Nephron (organoid): ENCODE results near the gene PTPRN2.

ENCODE experiments used
- H3K27ac Mint-ChIP-seq, 3 experiments: 2 replicates each; pipeline ENCODE4 v1.8.0; 2020; ENCODE audit warnings: mixed read lengths in 3 of 3, mild to moderate bottlenecking in 2 of 3, moderate library complexity in 1 of 3
- H3K27me3 Mint-ChIP-seq: 2 replicates; pipeline ENCODE4 v1.8.0; 2021; ENCODE audit warnings: low read depth, mild to moderate bottlenecking, moderate library complexity, mixed read lengths
- H3K36me3 Mint-ChIP-seq: 2 replicates; pipeline ENCODE4 v1.8.0; 2020; ENCODE audit warnings: low read depth, mixed read lengths
- H3K4me1 Mint-ChIP-seq: 2 replicates; pipeline ENCODE4 v1.8.0; 2020; ENCODE audit warnings: mixed read lengths
- H3K4me3 Mint-ChIP-seq, 3 experiments: 2 replicates each; pipeline ENCODE4 v1.8.0; 2020; ENCODE audit warnings: mild to moderate bottlenecking in 3 of 3, mixed read lengths in 3 of 3, moderate library complexity in 2 of 3
- H3K9me3 Mint-ChIP-seq: 2 replicates; pipeline ENCODE4 v1.8.0; 2020; ENCODE audit warnings: mixed read lengths
- TF ChIP-seq, protein P1 (sequence below), 3 experiments: fragments of 200-600 bp; sonication (generic); IDR thresholded peaks; one replicate each; pipeline ENCODE4 v1.5.0; 2021; ENCODE audit warnings: antibody characterized with exemption in 3 of 3; ENCODE audit not compliant: unreplicated experiment in 3 of 3

PTPRN2 gene

GRCh38 chr7:158112571-158113320 lies 474.9 kb downstream of the PTPRN2 start:
- no peaks in the 10 kb centered on the region for H3K4me1 Mint-ChIP-seq
- H3K4me3 Mint-ChIP-seq = no peak overlapping the region
- TF ChIP-seq, protein P1, sequence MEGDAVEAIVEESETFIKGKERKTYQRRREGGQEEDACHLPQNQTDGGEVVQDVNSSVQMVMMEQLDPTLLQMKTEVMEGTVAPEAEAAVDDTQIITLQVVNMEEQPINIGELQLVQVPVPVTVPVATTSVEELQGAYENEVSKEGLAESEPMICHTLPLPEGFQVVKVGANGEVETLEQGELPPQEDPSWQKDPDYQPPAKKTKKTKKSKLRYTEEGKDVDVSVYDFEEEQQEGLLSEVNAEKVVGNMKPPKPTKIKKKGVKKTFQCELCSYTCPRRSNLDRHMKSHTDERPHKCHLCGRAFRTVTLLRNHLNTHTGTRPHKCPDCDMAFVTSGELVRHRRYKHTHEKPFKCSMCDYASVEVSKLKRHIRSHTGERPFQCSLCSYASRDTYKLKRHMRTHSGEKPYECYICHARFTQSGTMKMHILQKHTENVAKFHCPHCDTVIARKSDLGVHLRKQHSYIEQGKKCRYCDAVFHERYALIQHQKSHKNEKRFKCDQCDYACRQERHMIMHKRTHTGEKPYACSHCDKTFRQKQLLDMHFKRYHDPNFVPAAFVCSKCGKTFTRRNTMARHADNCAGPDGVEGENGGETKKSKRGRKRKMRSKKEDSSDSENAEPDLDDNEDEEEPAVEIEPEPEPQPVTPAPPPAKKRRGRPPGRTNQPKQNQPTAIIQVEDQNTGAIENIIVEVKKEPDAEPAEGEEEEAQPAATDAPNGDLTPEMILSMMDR (IDR thresholded peaks at IDR 0.05; ENCODE audit: unreplicated experiment in 3 of 3) = no peak
- no peaks in the 10 kb centered on the region for H3K36me3 Mint-ChIP-seq
- H3K9me3 Mint-ChIP-seq = peaks cover 39% of the 10 kb centered on the region
- no peak overlapping the region for H3K27ac Mint-ChIP-seq
- no peaks in the 10 kb centered on the region for H3K27me3 Mint-ChIP-seq

- Mint-ChIP-seq H3K9me3 (peaks cover 32% of the 10 kb centered on the region), H3K27me3 (no peaks in the 10 kb centered on the region), H3K4me1 (no peaks in the 10 kb centered on the region), H3K27ac (no peak overlapping the region), H3K36me3 (no peaks in the 10 kb centered on the region), H3K4me3 (no peak overlapping the region)
- TF ChIP-seq, protein P1 (IDR thresholded peaks at IDR 0.05; ENCODE audit: unreplicated experiment in 3 of 3) = no peak
These were observed 475.6 kb downstream of the PTPRN2 start for GRCh38 chr7:158111906-158112570.

DNA sequence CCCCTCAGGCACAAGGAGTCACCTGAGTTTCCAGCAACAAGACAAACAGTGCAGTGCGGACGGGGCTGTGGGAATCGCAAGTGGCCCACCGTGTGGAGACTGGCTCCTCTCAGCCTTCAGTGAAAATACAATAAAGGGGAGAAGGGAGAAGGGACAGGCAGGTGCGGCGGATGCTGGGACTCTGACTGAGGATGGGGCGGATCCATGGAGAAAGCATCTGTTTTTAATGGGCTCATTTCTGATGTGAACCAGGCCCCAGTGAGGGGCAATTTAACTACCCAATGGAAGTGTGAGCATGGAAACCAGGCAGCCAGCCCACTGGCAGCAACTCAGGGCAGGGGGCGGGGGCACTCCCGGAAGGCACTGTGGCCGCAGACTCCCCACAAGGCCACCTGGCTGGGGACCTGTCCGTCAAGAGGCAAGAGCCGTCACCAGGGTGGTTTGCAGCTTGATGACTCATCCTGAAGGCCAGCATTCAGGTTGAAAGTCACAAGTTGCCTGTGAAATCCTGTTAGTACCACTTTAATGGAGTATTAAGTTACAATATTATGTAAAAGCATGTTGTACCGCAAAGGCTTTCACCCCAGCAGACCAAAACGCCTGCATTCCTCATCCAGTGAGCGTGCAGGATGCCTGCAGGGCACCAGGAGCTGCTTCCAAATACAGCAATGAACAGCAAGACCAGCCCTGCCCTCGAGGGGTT lies 476.4 kb downstream of the PTPRN2 start:
- H3K4me3 Mint-ChIP-seq = no peak overlapping the region
- H3K36me3 Mint-ChIP-seq = no peaks in the 10 kb centered on the region
- H3K27me3 Mint-ChIP-seq = no peaks in the 10 kb centered on the region
- H3K4me1 Mint-ChIP-seq = no peaks in the 10 kb centered on the region
- H3K9me3 Mint-ChIP-seq = peaks cover 26% of the 10 kb centered on the region
- no peak overlapping the region for H3K27ac Mint-ChIP-seq
- TF ChIP-seq, protein P1 (IDR thresholded peaks at IDR 0.05; ENCODE audit: unreplicated experiment in 3 of 3) = no peak

DNA sequence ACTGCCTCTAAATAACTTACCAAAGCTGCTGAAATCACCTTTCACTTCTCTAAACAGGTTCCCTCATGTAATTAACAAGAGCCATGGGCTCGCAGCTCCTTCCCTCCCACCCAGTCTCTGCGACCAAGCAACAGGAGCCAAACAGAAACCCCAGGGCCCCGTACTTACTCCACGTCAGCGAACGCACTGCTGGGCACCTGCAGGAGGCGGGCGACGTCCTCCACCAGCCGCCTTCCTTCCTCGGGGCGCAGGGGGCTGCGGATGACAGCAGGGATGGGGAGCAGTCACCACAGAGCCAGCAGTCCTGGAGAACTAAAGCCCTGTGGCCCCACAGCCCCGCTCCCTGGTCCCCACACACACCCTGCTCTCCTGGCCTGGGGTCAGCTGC lies 477.0 kb downstream of the PTPRN2 start:
- Mint-ChIP-seq H3K4me3 (no peak overlapping the region), H3K27ac (no peak overlapping the region), H3K4me1 (no peaks in the 10 kb centered on the region), H3K36me3 (no peaks in the 10 kb centered on the region), H3K9me3 (peaks cover 26% of the 10 kb centered on the region), H3K27me3 (no peaks in the 10 kb centered on the region)
- TF ChIP-seq, protein P1 (IDR thresholded peaks at IDR 0.05; ENCODE audit: unreplicated experiment in 3 of 3) = no peak

GRCh38 chr7:158110034-158110590 lies 477.5 kb downstream of the PTPRN2 start:
- peaks cover 21% of the 10 kb centered on the region for H3K9me3 Mint-ChIP-seq
- no peaks in the 10 kb centered on the region for H3K27me3 Mint-ChIP-seq
- H3K4me3 Mint-ChIP-seq = no peak overlapping the region
- TF ChIP-seq, protein P1 (IDR thresholded peaks at IDR 0.05; ENCODE audit: unreplicated experiment in 3 of 3) = no peak
- no peaks in the 10 kb centered on the region for H3K4me1 Mint-ChIP-seq
- no peak overlapping the region for H3K27ac Mint-ChIP-seq
- H3K36me3 Mint-ChIP-seq = no peaks in the 10 kb centered on the region
